GM23338 (cell line): ENCODE measurements around the gene COMMD10. TPM values are rescaled to one million over a fixed set of nuclear protein-coding genes. Genes with fewer than 3 reads are reported as not detected.

Experiments used
- ATAC-seq: fragments of 200-7000 bp; cut with Tn5 transposase; 3 replicates; pipeline ENCODE4 v1.9.1; 2020
- DNase-seq: peaks from one replicate; pipeline ENCODE4 v3.0.0-alpha.2; 2015; ENCODE audit warnings: low spot score
- H2AFZ ChIP-seq: fragments of 200-600 bp; sonication (generic); 2 replicates; pipeline ENCODE4 v1.8.0; 2016; ENCODE audit warnings: antibody characterized with exemption, mild to moderate bottlenecking, moderate library complexity
- H3F3A ChIP-seq: fragments of 200-600 bp; sonication (generic); replicated peaks from 2 replicates; pipeline ENCODE4 v1.8.0; 2017; ENCODE audit warnings: antibody characterized with exemption, mixed run types, low read depth
- H3K27ac ChIP-seq: fragments of 200-600 bp; sonication (generic); 2 replicates; pipeline ENCODE4 v1.6.1; 2016; ENCODE audit warnings: low read depth
- H3K27me3 ChIP-seq: fragments of 200-600 bp; sonication (generic); 2 replicates; pipeline ENCODE4 v1.8.0; 2016; ENCODE audit warnings: mild to moderate bottlenecking, mixed run types, moderate library complexity; ENCODE audit not compliant: insufficient read depth
- H3K36me3 ChIP-seq: fragments of 200-600 bp; sonication (generic); 2 replicates; pipeline ENCODE4 v1.8.0; 2016; ENCODE audit warnings: mild to moderate bottlenecking; ENCODE audit not compliant: insufficient read depth
- H3K4me1 ChIP-seq: fragments of 200-600 bp; sonication (generic); 2 replicates; pipeline ENCODE4 v1.8.0; 2016; ENCODE audit warnings: mild to moderate bottlenecking, moderate library complexity; ENCODE audit not compliant: insufficient read depth
- H3K4me2 ChIP-seq: fragments of 200-600 bp; sonication (generic); 2 replicates; pipeline ENCODE4 v1.7.1; 2017; ENCODE audit warnings: mixed run types
- H3K4me3 ChIP-seq: fragments of 200-600 bp; sonication (generic); 2 replicates; pipeline ENCODE4 v1.6.1; 2016; ENCODE audit warnings: mixed run types
- H3K79me2 ChIP-seq: fragments of 200-600 bp; sonication (generic); replicated peaks from 2 replicates; pipeline ENCODE4 v1.8.0; 2017; ENCODE audit warnings: mild to moderate bottlenecking; ENCODE audit not compliant: insufficient read depth
- H3K9me2 ChIP-seq: fragments of 200-600 bp; sonication (generic); 2 replicates; pipeline ENCODE4 v1.8.0; 2017; ENCODE audit not compliant: insufficient read depth
- H4K20me1 ChIP-seq: fragments of 200-600 bp; sonication (generic); replicated peaks from 2 replicates; pipeline ENCODE4 v1.8.0; 2017; ENCODE audit warnings: mild to moderate bottlenecking; ENCODE audit not compliant: insufficient read depth
- H3K27ac Mint-ChIP-seq: 2 replicates; pipeline ENCODE4 v1.8.0; 2020; ENCODE audit warnings: inconsistent platforms, mild to moderate bottlenecking, moderate library complexity, mixed read lengths
- H3K27me3 Mint-ChIP-seq: 3 replicates; pipeline ENCODE4 v1.8.0; 2022; ENCODE audit warnings: low read depth, mild to moderate bottlenecking, moderate library complexity, mixed read lengths, inconsistent platforms; ENCODE audit not compliant: insufficient read depth, poor library complexity
- H3K36me3 Mint-ChIP-seq: 3 replicates; pipeline ENCODE4 v1.8.0; 2021; ENCODE audit warnings: low read depth, mild to moderate bottlenecking, inconsistent platforms, moderate library complexity, mixed read lengths
- H3K4me1 Mint-ChIP-seq: 3 replicates; pipeline ENCODE4 v1.8.0; 2020; ENCODE audit warnings: mild to moderate bottlenecking, inconsistent platforms, mixed read lengths
- H3K4me3 Mint-ChIP-seq: 3 replicates; pipeline ENCODE4 v1.8.0; 2021; ENCODE audit warnings: moderate library complexity, mild to moderate bottlenecking, inconsistent platforms, mixed read lengths
- H3K9me3 Mint-ChIP-seq: 3 replicates; pipeline ENCODE4 v1.8.0; 2020; ENCODE audit warnings: moderate library complexity, mild to moderate bottlenecking, inconsistent platforms, mixed read lengths
- CREB1 ChIP-seq: fragments of 250-450 bp; sonication (Bioruptor Pico); IDR thresholded peaks from 2 replicates; pipeline ENCODE4 v1.5.0; 2020; ENCODE audit warnings: low read depth, mild to moderate bottlenecking, moderate library complexity
- CTCF ChIP-seq, 2 experiments: fragments of 200-600 bp in 1 of 2; sonication (generic) in 1 of 2; conservative IDR thresholded peaks; 2 replicates each; pipeline versions ENCODE4 v1.5.1 to v1.6.1; 2016 to 2017; ENCODE audit warnings: antibody characterized with exemption in 2 of 2, low read depth in 2 of 2, mild to moderate bottlenecking in 2 of 2, moderate library complexity in 1 of 2
- ETS1 ChIP-seq: IDR thresholded peaks from 2 replicates; pipeline ENCODE4 v1.6.1; 2016; ENCODE audit warnings: antibody characterized with exemption
- polyA plus RNA-seq: library from polyadenylated mRNA; unstranded; fragments of >200 nt; fragmentation: Nextera tagmentation; extraction: Ambion mirVana; gene quantifications from 2 replicates; pipeline ENCODE4 v1.2.1, GENCODE V29; 2016
- small RNA-seq: library from RNA; depleted of rRNA; stranded (forward); fragments of <200 nt; gene quantifications from one replicate; pipeline ENCODE3, GENCODE V24; 2014; ENCODE audit warnings: low replicate concordance
- total RNA-seq: library from RNA; depleted of rRNA; stranded (reverse); fragments of >200 nt; shearing (Covaris generic); gene quantifications from 2 replicates; pipeline ENCODE4 v1.2.3, GENCODE V29; 2014; rRNA removed

The COMMD10 gene
- total and polyA plus RNA-seq, 2 experiments from 2014 or later = 58.5 to 84.0 TPM

- TF ChIP-seq ETS1 (no peak), CTCF (conservative IDR thresholded peaks at IDR 0.05; ENCODE audit: low read depth in 2 of 2) (no peak)
- no peak overlapping the region for H3K27ac Mint-ChIP-seq
- H3K9me2 ChIP-seq = no peaks in the 10 kb centered on the region
- no peaks in the 10 kb centered on the region for H3K79me2 ChIP-seq
- no peaks in the 10 kb centered on the region for H3K4me1 Mint-ChIP-seq
- H4K20me1 ChIP-seq = no peaks in the 10 kb centered on the region
- H3K27ac ChIP-seq = no peak overlapping the region
- H2AFZ ChIP-seq = no peak overlapping the region
- no peak overlapping the region for H3K4me3 ChIP-seq
- H3K36me3 Mint-ChIP-seq = peaks cover 58% of the 10 kb centered on the region
- peaks cover 49% of the 10 kb centered on the region for H3K9me3 Mint-ChIP-seq
- H3K36me3 ChIP-seq = peaks cover 10% of the 10 kb centered on the region; the same call in 1 of the 2 replicates
- H3K27me3 Mint-ChIP-seq = no peaks in the 10 kb centered on the region
- H3K4me3 Mint-ChIP-seq = no peak overlapping the region
- no peaks in the 10 kb centered on the region for H3F3A ChIP-seq
- no peaks in the 10 kb centered on the region for H3K27me3 ChIP-seq
- no peaks in the 10 kb centered on the region for H3K4me1 ChIP-seq
- no peak for ATAC-seq
- DNase-seq = no peak
- H3K4me2 ChIP-seq = no peak overlapping the region
Observed at GRCh38 chr5:116329503-116329902, 244.7 kb downstream of the COMMD10 start.

GRCh38 chr5:116340799-116341198, 256.0 kb downstream of the COMMD10 start:
- Histone ChIP-seq H3K79me2 (no peaks in the 10 kb centered on the region), H4K20me1 (no peaks in the 10 kb centered on the region), H3K9me2 (no peaks in the 10 kb centered on the region), H3K4me1 (no peaks in the 10 kb centered on the region), H3F3A (no peaks in the 10 kb centered on the region), H3K27ac (no peak overlapping the region), H2AFZ (no peak overlapping the region), H3K27me3 (no peaks in the 10 kb centered on the region), H3K4me3 (no peak overlapping the region), H3K36me3 (peaks cover 3% of the 10 kb centered on the region; the same call in 1 of the 2 replicates), H3K4me2 (no peak overlapping the region)
- no peak overlapping the region for H3K27ac Mint-ChIP-seq
- ATAC-seq (no peak), DNase-seq (no peak)
- no peak overlapping the region for H3K4me3 Mint-ChIP-seq
- no peaks in the 10 kb centered on the region for H3K27me3 Mint-ChIP-seq
- peaks cover 14% of the 10 kb centered on the region for H3K4me1 Mint-ChIP-seq
- peaks cover 15% of the 10 kb centered on the region for H3K9me3 Mint-ChIP-seq
- no peak for TF ChIP-seq CREB1 (CRISPR knock-in tag)
- H3K36me3 Mint-ChIP-seq = peaks cover 20% of the 10 kb centered on the region

Small RNAs within 50 kb of the gene (small RNA-seq; reads per million reads assigned to genes)
- gene HMGN2P27 (not detected), gene RNU6-644P (not detected)

Other genes with a start within 250 kb of the COMMD10 start
- gene ATG12, start 243.5 kb upstream of the COMMD10 start, total RNA-seq = 52.6 and 60.0 TPM in 2 replicates
- gene ATG12, start 243.5 kb upstream of the COMMD10 start, polyA plus RNA-seq = 92.5 and 109 TPM in 2 replicates
- gene AP3S1, start 243.1 kb upstream of the COMMD10 start, total RNA-seq = 232 and 321 TPM in 2 replicates
- 135 and 143 TPM in 2 replicates for gene AP3S1, start 243.1 kb upstream of the COMMD10 start, polyA plus RNA-seq
- 0.39 and 0.45 TPM in 2 replicates for gene LVRN, start 122.5 kb upstream of the COMMD10 start, total RNA-seq
- gene LVRN, start 122.5 kb upstream of the COMMD10 start, polyA plus RNA-seq = 0.24 and 0.31 TPM in 2 replicates
- gene ARL14EPL, start 52.6 kb upstream of the COMMD10 start, total RNA-seq = not detected in 2 replicates
- not detected in 2 replicates for gene ARL14EPL, start 52.6 kb upstream of the COMMD10 start, polyA plus RNA-seq